GM12875 (cell line): ENCODE measurements around the gene ZNF598.

Experiments used
- H3K4me3 ChIP-seq: one replicate; pipeline ENCODE4 v1.5.1; 2011; ENCODE audit warnings: low read depth, low read length, control low read depth
- TF ChIP-seq, protein P1 (sequence below): IDR thresholded peaks from 2 replicates; pipeline ENCODE4 v1.5.1; 2011; ENCODE audit warnings: low read depth, mild to moderate bottlenecking, control low read depth, inconsistent platforms, low read length, moderate library complexity, borderline replicate concordance; ENCODE audit not compliant: insufficient read depth

Gene ZNF598

DNA sequence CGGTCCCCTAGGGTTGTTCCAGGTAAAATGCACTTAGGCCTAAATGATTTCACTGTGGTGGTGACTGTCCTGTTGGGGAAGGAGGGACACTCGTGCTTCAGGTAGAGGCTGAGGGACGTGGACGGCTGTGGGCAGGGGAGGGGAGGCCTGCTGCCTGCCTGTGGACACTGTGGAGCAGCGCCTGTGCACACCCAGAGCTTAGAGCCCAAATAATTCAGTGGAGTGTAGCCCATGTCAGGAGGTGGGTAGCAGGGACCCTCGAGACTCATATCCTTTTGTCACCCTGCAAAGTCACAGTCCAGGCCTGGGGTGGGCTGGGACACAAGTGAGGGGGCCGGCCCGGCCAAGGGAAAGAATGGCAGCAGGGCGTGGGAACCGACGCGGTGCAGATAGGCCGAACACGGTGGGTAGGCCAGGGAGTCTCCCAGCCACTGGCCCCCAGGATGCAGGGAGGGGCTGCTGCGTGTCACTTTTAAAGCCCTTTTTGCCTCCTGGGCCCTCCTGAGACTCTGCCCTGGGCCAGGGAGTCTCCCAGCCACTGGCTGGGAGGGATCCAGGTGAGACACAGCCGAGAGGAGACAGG, 16.3 kb upstream of the ZNF598 start:
- TF ChIP-seq, protein P1, sequence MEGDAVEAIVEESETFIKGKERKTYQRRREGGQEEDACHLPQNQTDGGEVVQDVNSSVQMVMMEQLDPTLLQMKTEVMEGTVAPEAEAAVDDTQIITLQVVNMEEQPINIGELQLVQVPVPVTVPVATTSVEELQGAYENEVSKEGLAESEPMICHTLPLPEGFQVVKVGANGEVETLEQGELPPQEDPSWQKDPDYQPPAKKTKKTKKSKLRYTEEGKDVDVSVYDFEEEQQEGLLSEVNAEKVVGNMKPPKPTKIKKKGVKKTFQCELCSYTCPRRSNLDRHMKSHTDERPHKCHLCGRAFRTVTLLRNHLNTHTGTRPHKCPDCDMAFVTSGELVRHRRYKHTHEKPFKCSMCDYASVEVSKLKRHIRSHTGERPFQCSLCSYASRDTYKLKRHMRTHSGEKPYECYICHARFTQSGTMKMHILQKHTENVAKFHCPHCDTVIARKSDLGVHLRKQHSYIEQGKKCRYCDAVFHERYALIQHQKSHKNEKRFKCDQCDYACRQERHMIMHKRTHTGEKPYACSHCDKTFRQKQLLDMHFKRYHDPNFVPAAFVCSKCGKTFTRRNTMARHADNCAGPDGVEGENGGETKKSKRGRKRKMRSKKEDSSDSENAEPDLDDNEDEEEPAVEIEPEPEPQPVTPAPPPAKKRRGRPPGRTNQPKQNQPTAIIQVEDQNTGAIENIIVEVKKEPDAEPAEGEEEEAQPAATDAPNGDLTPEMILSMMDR = no peak
- H3K4me3 ChIP-seq = no peak overlapping the region

DNA sequence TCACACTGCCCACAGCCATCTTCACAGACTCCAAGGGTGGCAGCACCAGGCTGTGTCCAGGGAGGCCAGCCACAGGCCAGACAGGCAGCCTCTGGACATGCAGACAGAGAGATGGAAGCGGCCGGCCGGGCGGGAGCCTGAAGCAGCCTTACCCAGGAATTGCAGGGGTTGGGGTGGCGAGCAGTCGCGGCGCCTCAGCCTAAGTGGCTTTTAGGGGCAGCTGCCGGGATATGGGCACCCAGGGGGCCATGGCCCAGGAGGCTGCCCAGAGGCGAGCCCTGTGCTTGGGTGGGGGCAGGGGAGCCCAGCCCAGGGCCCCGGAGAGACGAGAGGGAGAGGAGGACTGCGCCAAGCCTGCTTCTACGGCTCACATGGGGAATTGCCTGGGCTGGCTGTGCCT, 15.6 kb upstream of the ZNF598 start:
- H3K4me3 ChIP-seq = no peak overlapping the region
- TF ChIP-seq, protein P1 = no peak

DNA sequence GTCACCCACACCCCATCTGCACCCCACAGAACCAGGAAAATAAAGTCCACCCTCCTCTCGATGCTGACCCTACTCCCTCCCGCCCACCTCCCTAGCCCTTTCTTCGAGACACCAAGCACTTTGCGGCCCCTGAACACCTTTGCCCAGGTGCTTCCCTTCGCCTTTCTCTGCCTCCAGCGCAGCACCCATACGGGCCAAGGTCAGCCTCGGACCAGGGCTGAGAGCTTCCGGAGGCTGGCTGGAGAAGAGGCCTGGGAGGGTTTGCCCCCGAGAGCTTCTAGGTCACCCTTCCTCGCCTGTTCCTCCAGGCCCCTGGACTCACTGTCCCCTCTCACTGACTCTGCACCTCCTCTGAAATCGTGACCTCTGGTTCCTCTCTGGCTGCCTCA, 14.4 kb upstream of the ZNF598 start:
- no peak overlapping the region for H3K4me3 ChIP-seq

DNA sequence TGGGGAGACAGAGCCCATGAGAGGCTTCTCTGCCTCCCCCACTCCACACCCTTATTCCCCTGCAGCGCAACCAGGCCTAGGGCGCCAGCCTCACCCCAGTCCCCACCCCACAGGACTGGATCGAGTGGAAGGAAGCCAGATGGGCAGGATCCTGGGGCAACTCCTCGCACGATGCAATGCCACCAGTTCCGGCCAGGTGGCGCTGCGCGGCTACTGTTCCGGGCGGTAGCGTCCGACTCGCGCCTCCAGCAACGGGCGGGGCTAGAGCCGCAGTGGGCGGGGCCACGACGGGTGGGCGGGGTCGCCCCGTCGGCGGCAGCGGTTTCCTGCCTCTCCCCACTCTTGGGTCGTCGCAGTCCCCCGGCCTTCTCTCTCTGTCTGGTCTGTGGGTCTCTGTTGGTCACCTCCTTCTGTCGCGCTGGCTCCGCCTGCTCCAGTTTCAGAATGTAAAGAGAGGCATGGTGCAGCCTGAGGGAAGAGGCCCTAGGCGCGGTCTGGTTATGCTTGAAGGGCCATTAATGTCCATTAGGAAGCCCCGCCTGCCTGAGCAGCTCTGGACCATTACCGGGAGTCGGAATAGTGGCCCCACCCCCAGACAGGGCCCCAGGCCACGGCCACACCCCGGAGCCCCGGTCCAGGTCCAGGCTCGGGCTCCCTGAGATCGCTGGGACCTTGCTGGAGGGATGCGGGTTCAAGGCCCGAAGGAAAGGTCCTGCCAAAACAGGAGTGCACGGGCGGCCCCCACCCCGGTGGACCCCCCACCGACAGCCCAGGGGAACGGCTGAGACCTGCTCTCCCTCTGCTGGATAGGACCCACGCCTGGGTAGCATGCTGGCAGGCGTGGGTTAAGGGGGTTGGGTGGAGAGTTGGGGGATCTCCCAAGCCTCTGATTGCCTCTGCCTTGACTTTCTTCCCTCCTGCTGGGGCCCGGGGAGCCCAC, 13.7 kb upstream of the ZNF598 start:
- H3K4me3 ChIP-seq = peak overlapping the region; percentile 18
- TF ChIP-seq, protein P1 = peak; percentile 98

More for the DNA sequence above, 14.4 kb upstream of the ZNF598 start:
- TF ChIP-seq, protein P1 = no peak

DNA sequence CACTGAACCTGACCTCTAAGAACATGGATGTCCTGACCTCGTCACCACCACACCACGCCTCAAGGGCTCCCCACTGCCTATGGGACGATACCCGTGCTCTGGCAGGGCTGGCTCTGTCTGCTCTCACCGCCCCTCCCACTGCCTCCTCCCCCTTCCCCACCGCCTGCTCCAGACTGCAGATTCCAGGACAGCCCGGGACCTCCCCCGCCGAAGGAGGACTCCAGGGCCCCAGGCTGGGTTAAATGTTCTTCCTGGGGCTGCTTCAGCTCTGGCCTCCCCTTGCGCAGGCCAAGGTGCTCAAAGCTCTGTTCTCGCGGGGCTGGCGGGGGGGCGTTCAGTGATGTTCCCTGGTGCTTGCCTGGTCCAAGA, 13.1 kb upstream of the ZNF598 start:
- TF ChIP-seq, protein P1 = no peak
- H3K4me3 ChIP-seq = no peak overlapping the region

DNA sequence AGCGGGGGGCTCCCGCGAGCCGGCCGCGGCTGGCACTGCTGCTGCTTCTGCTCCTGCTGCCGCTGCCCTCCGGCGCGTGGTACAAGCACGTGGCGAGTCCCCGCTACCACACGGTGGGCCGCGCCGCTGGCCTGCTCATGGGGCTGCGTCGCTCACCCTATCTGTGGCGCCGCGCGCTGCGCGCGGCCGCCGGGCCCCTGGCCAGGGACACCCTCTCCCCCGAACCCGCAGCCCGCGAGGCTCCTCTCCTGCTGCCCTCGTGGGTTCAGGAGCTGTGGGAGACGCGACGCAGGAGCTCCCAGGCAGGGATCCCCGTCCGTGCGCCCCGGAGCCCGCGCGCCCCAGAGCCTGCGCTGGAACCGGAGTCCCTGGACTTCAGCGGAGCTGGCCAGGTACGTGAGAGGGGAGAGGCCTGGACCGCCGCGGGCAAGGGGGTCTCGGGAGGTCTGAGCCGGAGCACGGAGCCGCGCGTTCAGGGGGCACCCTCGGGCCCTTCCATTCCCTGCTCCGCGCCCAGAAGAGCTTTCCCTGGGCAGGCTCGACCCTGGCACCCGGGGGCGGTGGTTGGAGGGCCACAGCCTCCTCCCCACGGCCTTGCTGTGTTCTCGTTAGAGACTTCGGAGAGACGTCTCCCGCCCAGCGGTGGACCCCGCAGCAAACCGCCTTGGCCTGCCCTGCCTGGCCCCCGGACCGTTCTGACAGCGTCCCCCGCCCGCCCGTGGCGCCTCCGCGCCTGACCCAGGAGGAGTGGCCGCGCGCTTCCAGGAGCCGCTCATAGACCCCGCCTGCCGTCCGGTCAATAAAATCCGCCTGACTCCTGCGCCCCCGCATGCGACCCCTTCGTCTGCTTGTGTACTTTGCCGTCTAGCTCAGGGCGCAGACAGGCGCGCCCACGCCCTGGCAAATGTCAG, 10.6 kb upstream of the ZNF598 start:
- no peak overlapping the region for H3K4me3 ChIP-seq

More for the DNA sequence above, 10.6 kb upstream of the ZNF598 start:
- TF ChIP-seq, protein P1 = no peak
